Lower leg skin (tissue), 4 donors: Measurements from ENCODE around the gene PDLIM1. TPM values are rescaled to one million over a fixed set of nuclear protein-coding genes. Genes with fewer than 3 reads are reported as not detected.

Experiments
- DNase-seq, 2 donors: peaks; one replicate each; pipeline ENCODE4 v3.0.0-alpha.2; 2019; ENCODE audit warnings: low spot score in 2 of 2
- H3K4me3 ChIP-seq: fragments of 200-600 bp; sonication (generic); 2 replicates; pipeline ENCODE4 v1.5.1; 2017; ENCODE audit warnings: mild to moderate bottlenecking, low read depth; ENCODE audit not compliant: poor library complexity, severe bottlenecking
- POLR2A ChIP-seq, 2 donors: fragments of 450-650 bp; IDR thresholded peaks; one replicate each; pipeline ENCODE4 v1.6.1; 2016 to 2017; ENCODE audit warnings: antibody characterized with exemption in 2 of 2, mild to moderate bottlenecking in 1 of 2, moderate library complexity in 1 of 2
- WGBS, 2 donors: methylation state at CpG; one replicate each; pipeline ENCODE4 v1.1.5; 2018; 5-methylcytosine and 5-hydroxymethylcytosine counted together
- intact Hi-C: fragments of 100-400 bp; cut with DNase I; formaldehyde crosslinking; loops from one replicate; pipeline ENCODE4 v1.15.0; 2023; ENCODE audit warnings: low total_unique reads
- total RNA-seq, 4 donors: library from RNA; depleted of rRNA; stranded (reverse); fragments of >200 nt; gene quantifications; one replicate each; pipeline ENCODE4 v1.1.0, GENCODE V29; 2016
- TF ChIP-seq, protein P1 (sequence below), 3 donors: fragments of 450-650 bp; IDR thresholded peaks; one replicate each; pipeline ENCODE4 v1.5.1; 2016; ENCODE audit warnings: antibody characterized with exemption in 3 of 3, mild to moderate bottlenecking in 3 of 3, moderate library complexity in 2 of 3

The PDLIM1 gene, protein sequence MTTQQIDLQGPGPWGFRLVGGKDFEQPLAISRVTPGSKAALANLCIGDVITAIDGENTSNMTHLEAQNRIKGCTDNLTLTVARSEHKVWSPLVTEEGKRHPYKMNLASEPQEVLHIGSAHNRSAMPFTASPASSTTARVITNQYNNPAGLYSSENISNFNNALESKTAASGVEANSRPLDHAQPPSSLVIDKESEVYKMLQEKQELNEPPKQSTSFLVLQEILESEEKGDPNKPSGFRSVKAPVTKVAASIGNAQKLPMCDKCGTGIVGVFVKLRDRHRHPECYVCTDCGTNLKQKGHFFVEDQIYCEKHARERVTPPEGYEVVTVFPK
- 10 to 100 TPM; 46.3 to 85.0 (median 61.4) TPM for total RNA-seq

DNA sequence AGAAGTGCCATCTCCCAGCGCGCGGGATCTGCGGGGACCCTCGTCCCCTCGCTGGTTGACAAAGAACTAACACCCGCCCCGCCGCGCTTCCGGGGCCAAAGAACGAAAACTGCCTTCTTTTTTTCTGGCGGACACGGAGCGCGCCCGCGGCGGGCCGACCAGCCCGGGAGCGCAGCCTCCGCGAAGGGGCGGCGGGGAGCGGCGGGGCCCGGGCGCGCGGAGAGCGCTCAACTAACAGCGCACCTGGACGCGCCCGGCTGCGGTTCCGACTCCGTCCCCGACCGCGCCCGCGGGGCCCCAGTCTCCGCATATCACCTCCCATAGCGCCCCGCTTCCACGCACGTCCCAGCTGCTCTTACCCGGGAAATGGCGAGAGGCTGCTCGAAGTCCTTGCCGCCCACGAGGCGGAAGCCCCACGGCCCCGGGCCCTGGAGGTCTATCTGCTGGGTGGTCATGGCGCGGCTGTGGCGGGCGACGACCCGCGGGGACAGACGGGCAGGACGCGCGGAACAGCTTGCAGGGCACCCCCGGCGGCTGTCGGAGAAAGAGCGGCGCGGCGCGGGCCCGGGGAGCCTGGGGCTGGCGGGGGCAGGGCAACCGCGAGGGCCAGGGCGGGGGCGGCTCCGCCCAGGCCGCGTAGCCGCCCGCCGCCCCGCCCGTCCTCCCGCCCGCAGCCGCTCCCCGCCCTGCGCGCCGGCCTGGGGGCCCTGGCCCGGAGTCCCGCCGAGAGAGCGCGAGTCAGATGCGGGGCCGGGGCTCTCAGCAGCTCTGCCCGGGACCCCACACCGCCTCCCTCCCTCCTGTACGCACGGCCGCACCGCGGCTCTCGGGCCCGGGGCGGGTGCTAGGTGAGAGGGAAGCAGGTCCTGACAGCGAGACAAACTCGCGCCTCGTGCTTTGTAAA is at the start of gene PDLIM1:
Gene PDLIM1 (minus strand): TSS at position 543 of the 904 bp plus-strand sequence. CDS start 88 bp downstream, at position 455.
- intact Hi-C loops = no loop called here
- peak within 1 kb of the TSS; percentile 90 for H3K4me3 ChIP-seq
- WGBS, 2 donors = 1 to 2% methylated on average over 24 to 87 of the region's 119 CpGs
- peak; percentile 58 to 95 for DNase-seq
- TF ChIP-seq POLR2A (IDR thresholded peaks at IDR 0.05) = no peak
- TF ChIP-seq, protein P1, sequence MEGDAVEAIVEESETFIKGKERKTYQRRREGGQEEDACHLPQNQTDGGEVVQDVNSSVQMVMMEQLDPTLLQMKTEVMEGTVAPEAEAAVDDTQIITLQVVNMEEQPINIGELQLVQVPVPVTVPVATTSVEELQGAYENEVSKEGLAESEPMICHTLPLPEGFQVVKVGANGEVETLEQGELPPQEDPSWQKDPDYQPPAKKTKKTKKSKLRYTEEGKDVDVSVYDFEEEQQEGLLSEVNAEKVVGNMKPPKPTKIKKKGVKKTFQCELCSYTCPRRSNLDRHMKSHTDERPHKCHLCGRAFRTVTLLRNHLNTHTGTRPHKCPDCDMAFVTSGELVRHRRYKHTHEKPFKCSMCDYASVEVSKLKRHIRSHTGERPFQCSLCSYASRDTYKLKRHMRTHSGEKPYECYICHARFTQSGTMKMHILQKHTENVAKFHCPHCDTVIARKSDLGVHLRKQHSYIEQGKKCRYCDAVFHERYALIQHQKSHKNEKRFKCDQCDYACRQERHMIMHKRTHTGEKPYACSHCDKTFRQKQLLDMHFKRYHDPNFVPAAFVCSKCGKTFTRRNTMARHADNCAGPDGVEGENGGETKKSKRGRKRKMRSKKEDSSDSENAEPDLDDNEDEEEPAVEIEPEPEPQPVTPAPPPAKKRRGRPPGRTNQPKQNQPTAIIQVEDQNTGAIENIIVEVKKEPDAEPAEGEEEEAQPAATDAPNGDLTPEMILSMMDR (IDR thresholded peaks at IDR 0.05) = peak in 1 of 3 donors; percentile 20

DNA sequence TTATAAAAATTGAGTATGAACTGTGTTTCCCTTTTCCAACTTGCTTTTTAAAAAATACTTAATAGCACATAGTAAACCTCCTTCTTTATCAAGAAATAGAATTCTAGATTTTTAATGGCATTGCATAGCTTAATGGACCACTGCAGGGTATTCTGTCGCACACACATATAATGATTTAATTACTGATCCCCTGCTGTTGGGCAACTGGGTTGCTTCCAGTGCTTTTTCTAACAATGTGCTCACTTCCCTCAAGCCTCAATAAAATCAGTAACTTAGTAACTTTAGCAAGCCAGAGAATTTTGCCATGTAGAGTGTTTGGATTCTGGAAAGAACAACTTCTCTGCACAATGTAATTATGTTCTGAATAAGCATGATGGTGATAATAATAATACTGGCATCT is 49.1 kb upstream of the PDLIM1 start:
- no peak for TF ChIP-seq POLR2A (IDR thresholded peaks at IDR 0.05)
- TF ChIP-seq, protein P1 (IDR thresholded peaks at IDR 0.05) = no peak
- DNase-seq = no peak
- 95 to 97% methylated on average over 1 of the region's 1 CpG for WGBS, 2 donors
- intact Hi-C loops = no loop called here
- no peak overlapping the region for H3K4me3 ChIP-seq

DNA sequence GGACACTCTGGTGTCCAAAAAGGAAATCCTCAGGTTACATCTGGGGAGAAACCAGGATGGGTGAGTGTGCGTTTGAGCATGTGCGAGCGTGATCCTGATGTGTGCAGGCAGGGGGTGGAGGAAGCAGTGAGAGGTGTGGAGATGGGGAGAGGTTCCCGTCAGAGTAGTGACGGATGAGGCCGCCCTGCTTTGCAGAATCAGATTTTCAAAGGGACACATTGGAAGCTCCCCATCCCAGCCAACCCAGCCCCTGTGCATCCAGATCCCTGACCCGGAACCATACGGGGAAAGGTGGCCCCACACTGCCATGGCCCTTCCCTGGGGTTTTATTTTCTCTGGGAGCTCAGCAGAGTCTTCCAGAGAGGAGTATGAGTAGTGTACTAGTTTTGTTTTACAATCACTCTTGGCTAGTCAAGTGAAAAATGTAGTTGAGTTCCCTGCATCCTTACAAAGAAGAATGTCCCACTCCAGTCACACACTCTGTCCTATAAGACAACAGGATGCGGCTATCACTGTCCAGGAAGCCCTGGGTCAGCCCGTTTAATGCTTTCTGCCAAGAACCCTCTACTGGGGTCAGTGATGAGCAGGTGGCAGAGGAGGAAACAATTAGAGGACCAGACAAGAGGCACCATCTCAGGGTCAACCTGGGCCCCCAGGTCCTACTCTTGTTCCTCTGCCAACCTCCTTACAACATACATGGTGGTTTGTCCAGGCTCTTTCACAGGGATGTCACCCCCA is 46.8 kb upstream of the PDLIM1 start:
- intact Hi-C loops = no loop called here
- no peak for TF ChIP-seq POLR2A (IDR thresholded peaks at IDR 0.05)
- TF ChIP-seq, protein P1 (IDR thresholded peaks at IDR 0.05) = no peak
- no peak for DNase-seq
- H3K4me3 ChIP-seq = no peak overlapping the region
- whole genome bisulfite sequencing, 2 donors = 88 to 91% methylated on average over 10 of the region's 10 CpGs

DNA sequence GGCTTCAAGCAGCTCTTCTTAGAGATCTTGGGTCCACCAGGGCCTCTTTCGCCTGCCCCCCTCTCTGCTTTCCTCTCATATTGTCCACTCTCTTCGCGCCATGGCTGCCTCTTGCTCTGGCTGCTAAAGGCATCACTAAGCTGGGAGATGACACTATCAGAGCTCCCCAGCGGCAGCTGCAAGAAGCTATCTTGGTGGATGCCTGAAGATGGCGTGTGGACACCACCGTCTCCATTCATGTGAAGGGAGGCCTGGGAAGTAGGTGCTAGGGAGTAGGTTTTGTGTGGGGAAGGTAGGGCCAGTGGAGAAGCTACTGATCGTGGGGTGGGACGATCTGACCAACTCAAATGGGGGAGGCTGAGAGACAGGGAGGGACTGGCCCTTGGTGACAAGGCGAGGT is 45.9 kb upstream of the PDLIM1 start:
- TF ChIP-seq, protein P1 (IDR thresholded peaks at IDR 0.05) = no peak
- TF ChIP-seq POLR2A (IDR thresholded peaks at IDR 0.05) = no peak
- 92 to 98% methylated on average over 9 of the region's 9 CpGs for WGBS, 2 donors
- intact Hi-C loops = no loop called here
- DNase-seq = no peak
- no peak overlapping the region for H3K4me3 ChIP-seq

DNA sequence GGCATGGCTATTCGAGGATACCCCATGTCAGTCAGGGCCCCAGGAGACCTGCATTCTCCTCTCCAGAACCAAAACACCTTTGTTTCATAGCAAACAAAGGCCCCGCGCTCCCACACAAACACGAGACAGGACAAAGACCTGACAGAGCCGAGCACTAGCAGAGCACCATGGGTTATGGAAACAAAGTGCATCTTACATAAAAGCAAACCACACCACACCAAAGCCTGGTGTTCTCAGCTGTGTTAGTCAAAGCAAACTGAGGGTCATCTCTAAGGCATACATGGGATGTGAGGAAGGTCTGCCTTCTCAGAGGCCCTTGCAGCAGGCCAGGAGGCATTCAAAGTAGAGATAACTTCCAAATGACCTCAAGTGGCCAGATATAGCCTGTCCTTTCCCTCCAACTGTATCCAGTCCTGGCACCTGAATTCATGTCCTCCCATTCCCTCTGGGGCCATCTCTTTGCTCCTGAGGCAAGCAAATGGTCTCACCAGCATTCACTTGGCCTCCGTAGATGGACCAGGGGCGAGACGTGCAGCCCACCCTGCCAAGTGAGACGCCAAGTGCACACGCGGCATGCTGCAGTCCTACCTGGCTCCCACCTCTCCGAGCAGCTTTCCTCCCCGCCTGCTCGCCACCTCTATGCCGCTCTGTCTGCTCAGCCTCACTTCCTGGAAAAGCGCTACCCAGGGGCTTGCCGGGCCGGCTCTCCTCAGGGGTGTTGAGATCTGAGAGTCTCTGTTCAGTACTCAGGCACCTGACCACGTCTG is 45.3 kb upstream of the PDLIM1 start:
- DNase-seq = no peak
- intact Hi-C loops = no loop called here
- TF ChIP-seq, protein P1 (IDR thresholded peaks at IDR 0.05) = no peak
- no peak for TF ChIP-seq POLR2A (IDR thresholded peaks at IDR 0.05)
- no peak overlapping the region for H3K4me3 ChIP-seq
- 92 to 94% methylated on average over 19 of the region's 19 CpGs for WGBS, 2 donors
